NCI-H2196 (cell line): Measurements from ENCODE around the gene OR6S1.

ENCODE experiments used
- DNase-seq: peaks from one replicate; lab custom pipeline; 2025; ENCODE audit not compliant: unreplicated experiment; lab: John Stamatoyannopoulos, UW

The OR6S1 gene

GRCh38 chr14:20641591-20641990 lies at the start of gene OR6S1:
Gene OR6S1 (minus strand): TSS chr14:20641691. CDS start chr14:20641691, 0 bp downstream.
- no peak for DNase-seq

GRCh38 chr14:20690848-20691640 lies 49.6 kb upstream of the OR6S1 start:
- peak; percentile 57 for DNase-seq

GRCh38 chr14:20688167-20688839 lies 46.8 kb upstream of the OR6S1 start, which contains the start of gene ANG:
Gene ANG (plus strand): TSS chr14:20688764. CDS start chr14:20693565, 4,801 bp downstream.
- no peak for DNase-seq

GRCh38 chr14:20687362-20688166 lies 46.1 kb upstream of the OR6S1 start:
- no peak for DNase-seq

DNA sequence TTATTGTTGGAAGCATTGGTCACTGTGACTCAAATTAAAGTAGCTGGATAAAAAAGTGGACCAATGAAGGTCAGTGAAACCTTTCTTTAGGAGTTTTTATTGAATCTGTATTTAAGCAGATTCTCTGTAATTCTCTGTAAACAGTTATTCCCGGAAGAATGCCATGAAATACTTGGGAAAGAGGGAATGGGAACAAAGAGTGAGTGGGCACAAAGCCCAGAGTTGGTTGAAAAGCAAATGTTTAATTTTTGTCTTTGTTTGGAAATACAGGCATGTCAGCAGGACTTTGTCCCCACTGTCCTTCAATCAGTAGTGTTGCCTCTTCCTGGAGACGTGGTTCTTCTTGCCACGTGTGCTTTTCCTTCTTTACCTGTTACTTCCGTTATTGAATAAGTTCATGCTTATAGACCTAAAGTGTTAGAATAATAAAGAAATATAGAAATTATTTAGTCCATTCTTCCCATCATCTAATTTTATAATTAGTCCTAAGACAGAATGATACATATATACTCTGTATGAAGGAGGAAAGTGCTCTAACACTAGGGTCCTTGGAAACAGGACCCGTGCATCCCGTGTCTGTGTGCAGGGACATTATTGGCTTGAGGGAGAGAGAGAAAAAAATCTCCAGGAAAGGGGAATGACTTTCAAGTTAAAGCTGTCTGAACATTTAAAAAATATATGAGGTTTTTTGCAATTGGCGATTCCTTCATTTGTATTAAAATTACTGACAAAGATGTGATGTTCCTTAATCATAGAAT lies 45.1 kb upstream of the OR6S1 start:
- no peak for DNase-seq

GRCh38 chr14:20684662-20685456 lies 43.4 kb upstream of the OR6S1 start:
- DNase-seq: no peak

DNA sequence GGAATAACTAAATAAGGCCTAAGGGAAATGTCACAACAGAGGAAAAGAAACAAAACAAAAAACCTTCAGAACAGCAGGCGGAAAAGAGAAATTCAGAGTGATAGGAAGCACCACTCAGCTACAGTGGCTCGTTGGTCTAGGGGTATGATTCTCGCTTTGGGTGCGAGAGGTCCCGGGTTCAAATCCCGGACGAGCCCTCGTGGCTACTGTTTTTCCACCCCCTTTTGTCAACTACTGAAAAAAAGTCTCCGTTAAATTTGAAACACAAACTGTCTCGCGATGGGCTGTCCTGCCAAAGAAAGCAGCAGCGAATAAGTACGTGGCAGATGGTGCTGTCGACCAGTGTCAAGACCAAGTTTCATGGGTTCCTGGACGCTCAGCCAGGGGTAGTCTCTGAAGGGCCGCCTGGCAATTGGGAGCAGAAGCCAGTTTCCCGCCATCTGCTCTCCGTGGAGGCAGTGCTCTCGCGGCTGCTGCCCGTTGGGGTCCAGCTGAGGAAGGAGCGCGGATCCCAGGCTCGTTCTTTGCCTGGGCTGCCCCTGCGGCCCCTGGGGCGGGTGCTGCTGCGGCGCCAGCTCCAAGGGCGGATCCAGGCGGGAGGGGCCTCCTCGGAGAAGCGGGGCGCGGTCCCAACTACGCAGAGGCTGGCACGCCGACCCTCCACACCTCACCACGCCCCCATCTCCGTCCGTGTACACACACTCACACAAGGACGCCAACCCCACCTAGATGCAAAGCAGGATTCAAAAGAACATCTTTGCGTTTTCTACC lies 42.6 kb upstream of the OR6S1 start, which contains the start of gene RNASE4:
Gene RNASE4, plus strand, starts transcription at position 670 of the 771 bp plus-strand sequence. CDS start 14,812 bp downstream, outside the sequence.
- peak; percentile 19 for DNase-seq

GRCh38 chr14:20683125-20683890 lies 41.8 kb upstream of the OR6S1 start:
- DNase-seq: peak; percentile 32

- peak; percentile 24 for DNase-seq
Observed at GRCh38 chr14:20682435-20683124, 41.1 kb upstream of the OR6S1 start.

GRCh38 chr14:20682127-20682434 lies 40.6 kb upstream of the OR6S1 start:
- no peak for DNase-seq

DNA sequence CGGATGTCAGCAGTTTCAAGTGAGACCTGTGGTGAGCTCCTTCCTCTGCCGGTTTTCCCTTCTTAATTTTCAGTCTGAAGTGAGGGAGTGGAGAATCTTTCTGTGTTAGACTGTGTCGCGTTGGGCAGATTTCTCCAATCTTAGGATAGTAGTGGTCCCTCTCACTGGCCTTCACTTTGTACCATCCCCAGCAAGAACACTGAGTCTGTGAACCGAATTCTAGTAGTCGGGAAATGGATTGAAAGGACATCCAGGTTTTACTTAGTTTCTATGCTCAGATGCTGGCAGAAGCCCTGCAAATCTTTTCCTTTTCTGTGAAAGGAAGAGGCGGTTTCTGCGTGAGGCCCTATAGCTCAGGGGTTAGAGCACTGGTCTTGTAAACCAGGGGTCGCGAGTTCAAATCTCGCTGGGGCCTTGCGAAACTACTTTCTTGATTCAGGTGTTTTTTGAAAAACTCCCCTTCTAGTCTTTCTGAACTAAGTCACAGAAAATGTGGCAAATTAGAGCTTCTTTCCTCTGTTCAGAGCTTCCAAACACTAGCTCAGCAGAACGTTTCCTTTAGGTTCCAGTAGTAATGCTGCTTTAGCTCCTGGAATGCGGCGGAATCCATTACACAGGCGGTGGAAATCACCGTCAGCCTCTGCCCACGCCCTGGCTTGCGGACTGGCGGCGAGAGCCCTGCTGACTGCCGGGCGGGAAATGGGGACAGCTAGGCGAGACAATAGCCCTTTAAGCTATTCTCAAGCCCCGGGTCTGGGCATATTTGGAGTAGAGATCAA lies 40.0 kb upstream of the OR6S1 start:
- DNase-seq: peak; percentile 22

- no peak for DNase-seq
Observed at GRCh38 chr14:20680843-20681347, 39.4 kb upstream of the OR6S1 start.

GRCh38 chr14:20680363-20680762 lies 38.9 kb upstream of the OR6S1 start:
- no peak for DNase-seq

DNA sequence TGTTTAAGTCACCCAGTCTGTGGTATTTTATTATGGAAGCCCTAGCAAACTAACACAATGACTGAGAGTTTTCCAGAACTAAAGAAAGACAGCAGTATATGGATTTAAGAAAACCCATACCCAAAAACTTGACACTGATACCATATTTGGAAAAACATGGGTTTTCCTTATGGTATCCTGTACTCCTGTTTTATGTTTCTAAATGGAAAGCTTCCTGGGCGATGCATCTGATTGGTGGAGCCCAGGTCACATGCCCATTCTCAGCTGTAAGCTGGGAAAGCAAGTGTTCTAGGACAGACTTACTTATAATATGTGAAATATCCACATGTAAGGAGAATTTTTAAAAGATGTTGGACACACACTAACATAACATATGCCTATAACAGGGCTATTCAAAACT lies 38.4 kb upstream of the OR6S1 start:
- DNase-seq: no peak

- no peak for DNase-seq
Observed at GRCh38 chr14:20676072-20676471, 34.6 kb upstream of the OR6S1 start.

DNA sequence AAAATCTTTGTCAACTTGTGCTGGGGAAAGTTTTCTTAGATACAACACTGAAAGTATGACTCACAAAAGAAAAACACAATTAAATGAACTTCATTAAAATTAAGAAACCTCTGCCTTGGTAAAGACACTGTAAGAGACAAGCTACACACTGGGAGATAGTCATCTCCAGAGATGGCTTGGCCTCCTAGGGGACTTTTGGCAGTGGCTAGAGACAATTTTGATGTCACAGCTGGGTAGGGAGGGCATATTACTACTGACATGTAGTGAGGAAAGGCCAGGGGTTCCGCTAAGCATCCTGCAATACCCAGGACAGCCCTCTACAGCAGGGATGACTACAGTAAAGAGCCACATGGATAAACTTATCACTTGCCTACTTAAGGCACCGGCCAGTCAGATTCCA lies 34.2 kb upstream of the OR6S1 start:
- DNase-seq: no peak
